NCI-H460 (cell line): ENCODE results near the gene BCL6. TPM values are rescaled to one million over a fixed set of nuclear protein-coding genes. Genes with fewer than 3 reads are reported as not detected.

Experiments
- DNase-seq: peaks from one replicate; pipeline ENCODE4 v3.0.0-alpha.2; 2016; ENCODE audit warnings: low read depth; ENCODE audit errors: extremely low read depth
- total RNA-seq: library from RNA; depleted of rRNA; stranded (reverse); fragments of >200 nt; shearing (Covaris generic); gene quantifications from 2 replicates; pipeline ENCODE4 v1.2.3, GENCODE V29; 2014

The BCL6 gene
- total RNA-seq, 1 experiment from 2014 or later, result 11.0 TPM

- no peak for DNase-seq
Measured at GRCh38 chr3:187720337-187720670, 25.0 kb downstream of the BCL6 start.

- DNase-seq, result no peak
Measured at GRCh38 chr3:187719628-187720336, 25.5 kb downstream of the BCL6 start.

- no peak for DNase-seq
Measured at GRCh38 chr3:187718802-187719201, 26.5 kb downstream of the BCL6 start.

GRCh38 chr3:187717572-187717971 is 27.7 kb downstream of the BCL6 start:
- DNase-seq, result no peak

- DNase-seq, result peak; percentile 69
Measured at GRCh38 chr3:187714404-187714979, 30.8 kb downstream of the BCL6 start.

GRCh38 chr3:187713504-187713903 is 31.8 kb downstream of the BCL6 start:
- no peak for DNase-seq

- no peak for DNase-seq
Measured at GRCh38 chr3:187709155-187709554, 36.1 kb downstream of the BCL6 start.

- no peak for DNase-seq
Measured at GRCh38 chr3:187708696-187709095, 36.6 kb downstream of the BCL6 start.

GRCh38 chr3:187706971-187707370 is 38.3 kb downstream of the BCL6 start:
- no peak for DNase-seq

GRCh38 chr3:187705164-187705563 is 40.1 kb downstream of the BCL6 start:
- DNase-seq, result no peak

GRCh38 chr3:187702507-187703033 is 42.7 kb downstream of the BCL6 start, which contains the start of gene RTP2:
TSS of gene RTP2 (minus strand) at chr3:187702557. CDS start at chr3:187702128, 429 bp downstream.
- no peak for DNase-seq

GRCh38 chr3:187700249-187700648 is 45.0 kb downstream of the BCL6 start:
- no peak for DNase-seq

GRCh38 chr3:187698499-187699399 is 46.5 kb downstream of the BCL6 start:
- DNase-seq, result no peak

- DNase-seq, result no peak
Measured at GRCh38 chr3:187696021-187696420, 49.2 kb downstream of the BCL6 start.

GRCh38 chr3:187695449-187695848 is 49.8 kb downstream of the BCL6 start:
- DNase-seq, result no peak

GRCh38 chr3:187694801-187695200 is 50.5 kb downstream of the BCL6 start:
- DNase-seq, result no peak

- no peak for DNase-seq
Measured at GRCh38 chr3:187693431-187693830, 51.8 kb downstream of the BCL6 start.

GRCh38 chr3:187689984-187690383 is 55.3 kb downstream of the BCL6 start:
- DNase-seq, result no peak

GRCh38 chr3:187686621-187687273 is 58.5 kb downstream of the BCL6 start:
- DNase-seq, result no peak

- DNase-seq, result no peak
Measured at GRCh38 chr3:187685948-187686347, 59.3 kb downstream of the BCL6 start.

- DNase-seq, result no peak
Measured at GRCh38 chr3:187684880-187685279, 60.4 kb downstream of the BCL6 start.
